GM12878 (cell line): ENCODE results near the gene MEOX1. TPM values are rescaled to one million over a fixed set of nuclear protein-coding genes. Genes with fewer than 3 reads are reported as not detected.

ENCODE experiments used
- ATAC-seq: fragments of 200-7000 bp; cut with Tn5 transposase; 3 replicates; pipeline ENCODE4 v1.9.1; 2020; ENCODE audit warnings: mild to moderate bottlenecking, moderate library complexity
- BruUV-seq: library from RNA; stranded (reverse); fragments of 400-500 nt; replicated peaks from 2 replicates; lab custom pipeline; 2021; lab: Mats Ljungman, UMichigan
- CTCF ChIA-PET: fragments of 300-600 bp; sonication (Branson Sonifier 250); formaldehyde crosslinking; extraction: SDS; loops from one replicate; lab custom pipeline; 2021; ENCODE audit warnings: inconsistent platforms; lab: Yijun Ruan, JAX
- POLR2A ChIA-PET: fragments of 350-600 bp; formaldehyde crosslinking; extraction: SDS; loops from one replicate; lab custom pipeline; 2021; ENCODE audit warnings: inconsistent platforms; lab: Charles Lee
- RAD21 ChIA-PET: fragments of 300-600 bp; sonication (Branson Sonifier 250); formaldehyde crosslinking; loops from one replicate; lab custom pipeline; 2023; ENCODE audit warnings: antibody characterized with exemption; ENCODE audit not compliant: unreplicated experiment; lab: Charles Lee
- SMC1A ChIA-PET: fragments of 300-600 bp; sonication (Branson Sonifier 250); formaldehyde crosslinking; loops from one replicate; lab custom pipeline; 2023; ENCODE audit not compliant: unreplicated experiment, uncharacterized antibody; lab: Charles Lee
- DNase-seq: peaks from one replicate; pipeline ENCODE4 v3.0.0-alpha.2; 2011; ENCODE audit warnings: low read depth, low spot score
- FAIRE-seq: peaks from 3 replicates; lab custom pipeline; 2011; peaks lifted over from hg19 to GRCh38; lab: Jason Lieb, UNC
- H2AFZ ChIP-seq: 2 replicates; pipeline ENCODE4 v1.6.0; 2011; ENCODE audit warnings: low read depth, low read length, control low read depth; ENCODE audit not compliant: control insufficient read depth
- H3K27ac ChIP-seq: 2 replicates; pipeline ENCODE4 v1.5.1; 2011; ENCODE audit warnings: control low read depth; ENCODE audit not compliant: control insufficient read depth, insufficient read depth
- H3K27me3 ChIP-seq, 2 experiments: replicated peaks in 1 of 2; 2 replicates each; pipeline versions ENCODE4 v1.6.0 to v1.6.1; 2011; ENCODE audit warnings: low read length in 1 of 2; ENCODE audit not compliant: control insufficient read depth in 2 of 2, insufficient read depth in 2 of 2
- H3K36me3 ChIP-seq, 2 experiments: 2 replicates each; pipeline ENCODE4 v1.5.1; 2011; ENCODE audit warnings: low read length in 1 of 2; ENCODE audit not compliant: control insufficient read depth in 2 of 2, insufficient read depth in 2 of 2
- H3K4me1 ChIP-seq: 2 replicates; pipeline ENCODE4 v1.6.1; 2011; ENCODE audit warnings: mild to moderate bottlenecking, low read length, moderate library complexity, mixed read lengths; ENCODE audit not compliant: control insufficient read depth, insufficient read depth
- H3K4me2 ChIP-seq: 2 replicates; pipeline ENCODE4 v1.6.0; 2011; ENCODE audit warnings: control low read depth; ENCODE audit not compliant: control insufficient read depth, insufficient read depth
- H3K4me3 ChIP-seq: fragments of 200-600 bp; sonication (generic); 2 replicates; pipeline ENCODE4 v1.5.1; 2016
- H3K79me2 ChIP-seq: 2 replicates; pipeline ENCODE4 v1.6.0; 2011; ENCODE audit warnings: low read length; ENCODE audit not compliant: control insufficient read depth, insufficient read depth
- H3K9ac ChIP-seq: 2 replicates; pipeline ENCODE4 v1.8.0; 2011; ENCODE audit warnings: low read length, control low read depth, mixed read lengths; ENCODE audit not compliant: control insufficient read depth, insufficient read depth
- H3K9me3 ChIP-seq: replicated peaks from 3 replicates; pipeline ENCODE4 v1.5.1; 2011; ENCODE audit warnings: mild to moderate bottlenecking, low read length; ENCODE audit not compliant: control insufficient read depth, insufficient read depth
- H4K20me1 ChIP-seq: 2 replicates; pipeline ENCODE4 v1.6.0; 2011; ENCODE audit not compliant: control insufficient read depth, insufficient read depth
- HSF1 ChIP-seq: fragments of 150-350 bp; IDR thresholded peaks from 2 replicates; pipeline ENCODE4 v1.6.1; 2014; ENCODE audit warnings: mild to moderate bottlenecking, low read depth, low read length
- LARP7 ChIP-seq: fragments of 450-650 bp; IDR thresholded peaks from 2 replicates; pipeline ENCODE4 v1.6.1; 2017; ENCODE audit warnings: mild to moderate bottlenecking
- RAD21 ChIP-seq: IDR thresholded peaks from 2 replicates; pipeline ENCODE4 v1.6.1; 2011; ENCODE audit warnings: mild to moderate bottlenecking, low read depth, low read length, moderate library complexity; ENCODE audit not compliant: insufficient read depth
- RUNX3 ChIP-seq: IDR thresholded peaks from 2 replicates; pipeline ENCODE4 v1.6.1; 2012; ENCODE audit warnings: low read length, inconsistent platforms
- WGBS: methylation state at CpG from one replicate; pipeline ENCODE4 v1.1.6; 2016; ENCODE audit warnings: low lambda C conversion rate; ENCODE audit not compliant: insufficient replicate concordance, insufficient coverage; ENCODE audit errors: missing lambda C conversion rate; 5-methylcytosine and 5-hydroxymethylcytosine counted together
- in situ Hi-C: fragments of 300-500 bp; cut with MboI; formaldehyde crosslinking; loops from 9 replicates; pipeline ENCODE4 v1.14.3; 2018; ENCODE audit warnings: mixed read lengths
- intact Hi-C: fragments of 100-400 bp; cut with micrococcal nuclease; formaldehyde crosslinking; loops from one replicate; pipeline ENCODE4 v1.14.2; 2022; ENCODE audit not compliant: unreplicated experiment
- polyA plus RNA-seq, 11 experiments: library from polyadenylated mRNA; depleted of rRNA in 4 of 11; unstranded in 6 of 11; stranded (reverse) in 5 of 11; fragments of >200 nt; fragmentation: Nextera tagmentation in 4 of 11; fragmentation: Illumina TruSeq in 1 of 11; extraction: Ambion mirVana in 4 of 11; extraction: Trizol in 1 of 11; gene quantifications; 1 replicate in 1 of 11; 2 replicates in 10 of 11; pipeline versions ENCODE4 v1.2.1 to v1.2.3, GENCODE V29; 2011 to 2016; ENCODE audit warnings: inconsistent platforms in 2 of 11, missing spikeins in 2 of 11, low read depth in 1 of 11
- total RNA-seq, 4 experiments: library from RNA; depleted of rRNA in 3 of 4; stranded (reverse); fragments of >200 nt in 3 of 4; fragmentation: Illumina TruSeq in 1 of 4; extraction: Trizol in 1 of 4; gene quantifications; 2 replicates each; pipeline versions ENCODE4 v1.2.1 to v1.2.3, GENCODE V29; 2013 to 2021
- TF ChIP-seq, protein P1 (sequence below), 3 experiments: IDR thresholded peaks in 2 of 3; conservative IDR thresholded peaks in 1 of 3; 2 replicates each; pipeline ENCODE4 v1.5.1; 2011; ENCODE audit warnings: low read depth in 3 of 3, low read length in 3 of 3, mild to moderate bottlenecking in 3 of 3, control low read depth in 2 of 3, moderate library complexity in 2 of 3, inconsistent platforms in 1 of 3, mixed read lengths in 1 of 3; ENCODE audit not compliant: control insufficient read depth in 2 of 3, insufficient read depth in 1 of 3; ENCODE audit errors: extremely low read depth in 1 of 3

The MEOX1 gene
- total and polyA plus RNA-seq, 10 of the 15 experiments (the other 5 are each of a cell fraction or from before 2014, with no cell fraction given) = 0.19 to 9.4 (median 0.46) TPM

GRCh38 chr17:43648916-43649315 lies 12.8 kb downstream of the MEOX1 start (continued):
- TF ChIP-seq RUNX3 = no peak
- TF ChIP-seq HSF1 = no peak

DNA sequence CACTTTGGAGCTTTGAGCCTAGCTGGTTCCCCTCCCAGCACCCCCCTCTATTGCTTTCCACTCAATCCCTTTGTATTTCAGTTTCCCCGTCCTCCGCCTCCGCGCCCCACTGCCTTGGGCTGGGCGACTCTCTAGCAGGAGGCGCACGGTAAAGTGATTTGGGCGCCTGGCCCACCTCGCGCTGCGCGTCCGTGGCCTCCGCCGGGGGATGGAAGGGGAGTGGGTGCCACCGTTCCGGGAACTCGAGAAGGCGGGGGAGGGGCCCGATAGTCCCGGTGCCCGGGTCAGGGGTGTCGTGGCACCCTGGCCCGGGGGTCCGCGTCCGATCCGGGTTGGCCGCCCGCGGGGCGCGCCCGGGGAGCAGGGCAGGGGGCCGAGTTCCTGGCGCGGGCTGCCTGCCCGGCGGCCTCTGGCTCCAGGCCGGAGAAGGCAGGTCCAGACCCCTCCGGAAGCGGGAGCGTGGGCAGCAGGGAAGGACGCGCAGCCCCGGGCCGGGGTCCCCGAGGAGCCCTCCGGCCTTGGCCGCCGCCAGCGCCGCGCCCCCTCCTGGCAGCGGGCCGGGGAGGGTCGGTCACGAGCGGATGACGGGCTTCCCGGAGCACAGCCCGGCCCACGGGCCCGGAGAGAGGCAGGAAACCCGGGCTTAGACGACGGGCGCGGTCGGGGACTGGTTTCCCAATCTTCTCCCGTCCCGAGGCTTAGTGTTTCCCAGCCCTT lies 15.8 kb downstream of the MEOX1 start:
- no TSS peak for BruUV-seq
- ATAC-seq (no peak), DNase-seq (no peak), FAIRE-seq (no peak)
- POLR2A ChIA-PET = no interaction called here
- RAD21 ChIA-PET = no interaction called here
- H3K9me3 ChIP-seq = no peaks in the 10 kb centered on the region
- TF ChIP-seq, protein P1, sequence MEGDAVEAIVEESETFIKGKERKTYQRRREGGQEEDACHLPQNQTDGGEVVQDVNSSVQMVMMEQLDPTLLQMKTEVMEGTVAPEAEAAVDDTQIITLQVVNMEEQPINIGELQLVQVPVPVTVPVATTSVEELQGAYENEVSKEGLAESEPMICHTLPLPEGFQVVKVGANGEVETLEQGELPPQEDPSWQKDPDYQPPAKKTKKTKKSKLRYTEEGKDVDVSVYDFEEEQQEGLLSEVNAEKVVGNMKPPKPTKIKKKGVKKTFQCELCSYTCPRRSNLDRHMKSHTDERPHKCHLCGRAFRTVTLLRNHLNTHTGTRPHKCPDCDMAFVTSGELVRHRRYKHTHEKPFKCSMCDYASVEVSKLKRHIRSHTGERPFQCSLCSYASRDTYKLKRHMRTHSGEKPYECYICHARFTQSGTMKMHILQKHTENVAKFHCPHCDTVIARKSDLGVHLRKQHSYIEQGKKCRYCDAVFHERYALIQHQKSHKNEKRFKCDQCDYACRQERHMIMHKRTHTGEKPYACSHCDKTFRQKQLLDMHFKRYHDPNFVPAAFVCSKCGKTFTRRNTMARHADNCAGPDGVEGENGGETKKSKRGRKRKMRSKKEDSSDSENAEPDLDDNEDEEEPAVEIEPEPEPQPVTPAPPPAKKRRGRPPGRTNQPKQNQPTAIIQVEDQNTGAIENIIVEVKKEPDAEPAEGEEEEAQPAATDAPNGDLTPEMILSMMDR (IDR thresholded peaks at IDR 0.05 in 2 of 3, conservative IDR thresholded peaks at IDR 0.05 in 1 of 3; ENCODE audit: control insufficient read depth in 2 of 3, extremely low read depth in 1 of 3, insufficient read depth in 1 of 3, low read depth in 3 of 3, low read length in 3 of 3) = 0 out of 6 replicates have a peak, but pooled peaks of 1 of the 3 experiments have one; percentile 2
- TF ChIP-seq RAD21 (no peak), LARP7 (no peak)
- WGBS = 27% methylated on average over 59 of the region's 72 CpGs
- intact Hi-C loops = no loop called here
- no peak overlapping the region for H2AFZ ChIP-seq
- H3K27ac ChIP-seq = no peak overlapping the region
- no peaks in the 10 kb centered on the region for H3K4me1 ChIP-seq
- H3K9ac ChIP-seq = no peak overlapping the region
- SMC1A ChIA-PET = no interaction called here
- in situ Hi-C loops = no loop called here
- no peak overlapping the region for H3K4me3 ChIP-seq
- no peaks in the 10 kb centered on the region for H3K79me2 ChIP-seq
- no peaks in the 10 kb centered on the region for H3K27me3 ChIP-seq
- H3K4me2 ChIP-seq = no peak overlapping the region
- CTCF ChIA-PET = interaction anchor here (1.3 kb wide), 1 partner anchor 72 kb away, joined by 3 read pairs; no protein-coding TSS in a partner anchor
- no peaks in the 10 kb centered on the region; the same call in 1 of the 2 replicates for H4K20me1 ChIP-seq
- H3K36me3 ChIP-seq = no peaks in the 10 kb centered on the region
